ENCODE measurements around the gene STAMBP.
A peak's percentile ranks its signal among the peaks of the same experiment; 100 is the strongest.
"Not testable (repeated sequence)": the region's sequence is repeated elsewhere in the genome, so short reads cannot be mapped to it uniquely, and the experiment has no call there.

The STAMBP gene

GRCh38 chr2:73836141-73836943, 7.6 kb downstream of the STAMBP start:
- no peak for FAIRE-seq
- DNase-seq (ENCODE audit: insufficient read length, low spot score): no peak

- FAIRE-seq (no peak), DNase-seq (ENCODE audit: insufficient read length, low spot score) (no peak)
Measured at GRCh38 chr2:73837847-73838585, 9.3 kb downstream of the STAMBP start.

- FAIRE-seq (no peak), DNase-seq (ENCODE audit: insufficient read length, low spot score) (no peak)
Measured at GRCh38 chr2:73838889-73839534, 10.3 kb downstream of the STAMBP start.

- peak; percentile 28 for FAIRE-seq
- no peak for DNase-seq (ENCODE audit: insufficient read length, low spot score)
Measured at GRCh38 chr2:73839653-73840411, 11.1 kb downstream of the STAMBP start.

GRCh38 chr2:73841912-73842738, 13.4 kb downstream of the STAMBP start:
- DNase-seq (ENCODE audit: insufficient read length, low spot score) (no peak), FAIRE-seq (no peak)

GRCh38 chr2:73842739-73843019, 13.9 kb downstream of the STAMBP start:
- FAIRE-seq: no peak
- no peak for DNase-seq (ENCODE audit: insufficient read length, low spot score)

- FAIRE-seq: no peak
Measured at GRCh38 chr2:73844087-73844486, 15.3 kb downstream of the STAMBP start.

GRCh38 chr2:73850009-73850408, 21.2 kb downstream of the STAMBP start:
- DNase-seq (ENCODE audit: insufficient read length, low spot score): no peak
- FAIRE-seq: no peak

More at GRCh38 chr2:73844087-73844486, 15.3 kb downstream of the STAMBP start:
- DNase-seq (ENCODE audit: insufficient read length, low spot score): no peak

GRCh38 chr2:73851274-73851673, 22.5 kb downstream of the STAMBP start:
- DNase-seq (ENCODE audit: insufficient read length, low spot score) (no peak), FAIRE-seq (no peak)

GRCh38 chr2:73852020-73852419, 23.3 kb downstream of the STAMBP start:
- FAIRE-seq: no peak
- DNase-seq (ENCODE audit: insufficient read length, low spot score): peak; percentile 60

- DNase-seq (ENCODE audit: insufficient read length, low spot score) (no peak), FAIRE-seq (no peak)
Measured at GRCh38 chr2:73855526-73855925, 26.8 kb downstream of the STAMBP start.

GRCh38 chr2:73856214-73856613, 27.5 kb downstream of the STAMBP start:
- DNase-seq (ENCODE audit: insufficient read length, low spot score): no peak
- no peak for FAIRE-seq

- FAIRE-seq: peak; percentile 96
- DNase-seq (ENCODE audit: insufficient read length, low spot score): peak; percentile 76
Measured at GRCh38 chr2:73859721-73860586, 31.2 kb downstream of the STAMBP start.

- no peak for FAIRE-seq
- DNase-seq (ENCODE audit: insufficient read length, low spot score): no peak
Measured at GRCh38 chr2:73862987-73863386, 34.2 kb downstream of the STAMBP start.

GRCh38 chr2:73868204-73868978, 39.6 kb downstream of the STAMBP start:
- FAIRE-seq (no peak), DNase-seq (ENCODE audit: insufficient read length, low spot score) (no peak)

- DNase-seq (ENCODE audit: insufficient read length, low spot score) (no peak), FAIRE-seq (no peak)
Measured at GRCh38 chr2:73870084-73870483, 41.3 kb downstream of the STAMBP start.

GRCh38 chr2:73877071-73877802, 48.5 kb downstream of the STAMBP start:
- FAIRE-seq (peak; percentile 60), DNase-seq (ENCODE audit: insufficient read length, low spot score) (no peak)

GRCh38 chr2:73877984-73878383, 49.2 kb downstream of the STAMBP start:
- not testable (repeated sequence) for DNase-seq (ENCODE audit: insufficient read length, low spot score)
- peak; percentile 4 for FAIRE-seq
